ENCODE measurements around the gene MRGPRD. TPM values are rescaled to one million over a fixed set of nuclear protein-coding genes. Genes with fewer than 3 reads are reported as not detected.

The MRGPRD gene
- total and polyA plus RNA-seq, 2 of the 13 experiments (the other 11 are each of a cell fraction or from before 2014, with no cell fraction given): not detected

GRCh38 chr11:69008737-69009440, 28.1 kb upstream of the MRGPRD start:
- Histone ChIP-seq H3K9me3 (ENCODE audit: low read length) (no peaks in the 10 kb centered on the region), H3K9ac (ENCODE audit: insufficient read depth, low read depth, low read length) (no peak overlapping the region), H3K4me2 (ENCODE audit: low read depth, low read length) (peak overlapping the region; percentile 68), H3K4me3 (replicated peaks in 1 of 3; ENCODE audit: insufficient read depth in 1 of 3, low read depth in 2 of 3, low read length in 3 of 3) (peak overlapping the region in 1 of 3 experiments; percentile 47; a peak in 1 of 6 replicates), H3K79me2 (ENCODE audit: insufficient read depth, low read length) (no peaks in the 10 kb centered on the region), H3K27ac (ENCODE audit: extremely low read length, insufficient read depth, low read length) (peak overlapping the region; percentile 15), H3K4me1 (ENCODE audit: insufficient read depth, low read length) (peaks cover 44% of the 10 kb centered on the region), H3K27me3 (ENCODE audit: control insufficient read depth in 1 of 2, insufficient read depth in 2 of 2, low read length in 2 of 2) (peaks cover 20 to 42% of the 10 kb centered on the region in 2 experiments), H3K36me3 (replicated peaks in 1 of 2; ENCODE audit: control insufficient read depth in 1 of 2, insufficient read depth in 2 of 2, low read length in 2 of 2) (no peaks in the 10 kb centered on the region), H2AFZ (ENCODE audit: low read length) (no peak overlapping the region), H4K20me1 (ENCODE audit: insufficient read depth, low read length) (no peaks in the 10 kb centered on the region)
- FAIRE-seq (no peak), DNase-seq (ENCODE audit: low spot score) (peak; percentile 36), ATAC-seq (peak; percentile 67)
- CTCF ChIA-PET (ENCODE audit: low intra/inter-chr PET ratio, low total read pairs): no interaction called here
- in situ Hi-C loops (cut with HindIII; ENCODE audit: extremely low pct_ligation_motif_present, low pct_unique_long_range_greater_than_20kb) (no loop called here), intact Hi-C loops (cut with micrococcal nuclease; ENCODE audit: unreplicated experiment) (no loop called here)
- POLR2A ChIA-PET: no interaction called here
- BruUV-seq (replicated peaks): no TSS peak
- TF ChIP-seq MBD4 (IDR thresholded peaks at IDR 0.05; ENCODE audit: borderline replicate concordance, low read length) (no peak), KDM4B (CRISPR knock-in tag; IDR thresholded peaks at IDR 0.05) (no peak), CREB1 (IDR thresholded peaks at IDR 0.05) (no peak), CREB1 (CRISPR knock-in tag; IDR thresholded peaks at IDR 0.05) (no peak), HNRNPLL (IDR thresholded peaks at IDR 0.05; ENCODE audit: low read depth, low read length, poor library complexity, severe bottlenecking) (peak; percentile 27), ZNF501 (CRISPR knock-in tag; IDR thresholded peaks at IDR 0.05) (peak; percentile 20; the same call in 1 of the 2 replicates), SALL1 (CRISPR knock-in tag; IDR thresholded peaks at IDR 0.05) (peak; percentile 5; the same call in 1 of the 2 replicates), SMYD3 (CRISPR knock-in tag; IDR thresholded peaks at IDR 0.05) (no peak), MLLT10 (CRISPR knock-in tag; IDR thresholded peaks at IDR 0.05) (no peak), FOSL2 (CRISPR knock-in tag; IDR thresholded peaks at IDR 0.05) (peak; percentile 70), NRL (CRISPR knock-in tag; IDR thresholded peaks at IDR 0.05; ENCODE audit: borderline replicate concordance) (0 out of 2 replicates have a peak, but pooled peaks have one; percentile 35), ZNF572 (CRISPR knock-in tag; IDR thresholded peaks at IDR 0.05) (0 out of 2 replicates have a peak, but pooled peaks have one; percentile 38), ZBTB7A (CRISPR knock-in tag; IDR thresholded peaks at IDR 0.05) (no peak), ZNF331 (CRISPR knock-in tag; IDR thresholded peaks at IDR 0.05) (no peak)
- TF ChIP-seq, protein P1, sequence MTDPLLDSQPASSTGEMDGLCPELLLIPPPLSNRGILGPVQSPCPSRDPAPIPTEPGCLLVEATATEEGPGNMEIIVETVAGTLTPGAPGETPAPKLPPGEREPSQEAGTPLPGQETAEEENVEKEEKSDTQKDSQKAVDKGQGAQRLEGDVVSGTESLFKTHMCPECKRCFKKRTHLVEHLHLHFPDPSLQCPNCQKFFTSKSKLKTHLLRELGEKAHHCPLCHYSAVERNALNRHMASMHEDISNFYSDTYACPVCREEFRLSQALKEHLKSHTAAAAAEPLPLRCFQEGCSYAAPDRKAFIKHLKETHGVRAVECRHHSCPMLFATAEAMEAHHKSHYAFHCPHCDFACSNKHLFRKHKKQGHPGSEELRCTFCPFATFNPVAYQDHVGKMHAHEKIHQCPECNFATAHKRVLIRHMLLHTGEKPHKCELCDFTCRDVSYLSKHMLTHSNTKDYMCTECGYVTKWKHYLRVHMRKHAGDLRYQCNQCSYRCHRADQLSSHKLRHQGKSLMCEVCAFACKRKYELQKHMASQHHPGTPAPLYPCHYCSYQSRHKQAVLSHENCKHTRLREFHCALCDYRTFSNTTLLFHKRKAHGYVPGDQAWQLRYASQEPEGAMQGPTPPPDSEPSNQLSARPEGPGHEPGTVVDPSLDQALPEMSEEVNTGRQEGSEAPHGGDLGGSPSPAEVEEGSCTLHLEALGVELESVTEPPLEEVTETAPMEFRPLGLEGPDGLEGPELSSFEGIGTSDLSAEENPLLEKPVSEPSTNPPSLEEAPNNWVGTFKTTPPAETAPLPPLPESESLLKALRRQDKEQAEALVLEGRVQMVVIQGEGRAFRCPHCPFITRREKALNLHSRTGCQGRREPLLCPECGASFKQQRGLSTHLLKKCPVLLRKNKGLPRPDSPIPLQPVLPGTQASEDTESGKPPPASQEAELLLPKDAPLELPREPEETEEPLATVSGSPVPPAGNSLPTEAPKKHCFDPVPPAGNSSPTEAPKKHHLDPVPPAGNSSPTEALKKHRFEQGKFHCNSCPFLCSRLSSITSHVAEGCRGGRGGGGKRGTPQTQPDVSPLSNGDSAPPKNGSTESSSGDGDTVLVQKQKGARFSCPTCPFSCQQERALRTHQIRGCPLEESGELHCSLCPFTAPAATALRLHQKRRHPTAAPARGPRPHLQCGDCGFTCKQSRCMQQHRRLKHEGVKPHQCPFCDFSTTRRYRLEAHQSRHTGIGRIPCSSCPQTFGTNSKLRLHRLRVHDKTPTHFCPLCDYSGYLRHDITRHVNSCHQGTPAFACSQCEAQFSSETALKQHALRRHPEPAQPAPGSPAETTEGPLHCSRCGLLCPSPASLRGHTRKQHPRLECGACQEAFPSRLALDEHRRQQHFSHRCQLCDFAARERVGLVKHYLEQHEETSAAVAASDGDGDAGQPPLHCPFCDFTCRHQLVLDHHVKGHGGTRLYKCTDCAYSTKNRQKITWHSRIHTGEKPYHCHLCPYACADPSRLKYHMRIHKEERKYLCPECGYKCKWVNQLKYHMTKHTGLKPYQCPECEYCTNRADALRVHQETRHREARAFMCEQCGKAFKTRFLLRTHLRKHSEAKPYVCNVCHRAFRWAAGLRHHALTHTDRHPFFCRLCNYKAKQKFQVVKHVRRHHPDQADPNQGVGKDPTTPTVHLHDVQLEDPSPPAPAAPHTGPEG (CRISPR knock-in tag; IDR thresholded peaks at IDR 0.05): no peak
- 37% methylated on average over 5 of the region's 17 CpGs for WGBS (ENCODE audit: low lambda C conversion rate)

Measured in HepG2 (cell line).